HUES48 (cell line): ENCODE results near the gene PROB1.

Experiments used
- H3K27ac ChIP-seq: one replicate; pipeline ENCODE4 v1.7.0; 2013; ENCODE audit warnings: low read depth, low read length, inconsistent platforms
- H3K27me3 ChIP-seq: 2 replicates; pipeline ENCODE4 v1.6.1; 2013; ENCODE audit warnings: mild to moderate bottlenecking, low read length; ENCODE audit not compliant: control insufficient read depth, insufficient read depth
- H3K36me3 ChIP-seq: 2 replicates; pipeline ENCODE4 v1.6.1; 2013; ENCODE audit warnings: low read length; ENCODE audit not compliant: control insufficient read depth, insufficient read depth
- H3K4me1 ChIP-seq: 2 replicates; pipeline ENCODE4 v1.6.1; 2013; ENCODE audit warnings: mild to moderate bottlenecking, low read length; ENCODE audit not compliant: control insufficient read depth, insufficient read depth
- H3K4me3 ChIP-seq: 2 replicates; pipeline ENCODE4 v1.5.1; 2013; ENCODE audit warnings: mild to moderate bottlenecking, low read depth, low read length
- H3K9ac ChIP-seq: 2 replicates; pipeline ENCODE4 v1.6.1; 2013; ENCODE audit warnings: mild to moderate bottlenecking, low read depth, low read length, moderate library complexity
- H3K9me3 ChIP-seq: 2 replicates; pipeline ENCODE4 v1.6.1; 2013; ENCODE audit warnings: low read length; ENCODE audit not compliant: control insufficient read depth, insufficient read depth

The PROB1 gene

DNA sequence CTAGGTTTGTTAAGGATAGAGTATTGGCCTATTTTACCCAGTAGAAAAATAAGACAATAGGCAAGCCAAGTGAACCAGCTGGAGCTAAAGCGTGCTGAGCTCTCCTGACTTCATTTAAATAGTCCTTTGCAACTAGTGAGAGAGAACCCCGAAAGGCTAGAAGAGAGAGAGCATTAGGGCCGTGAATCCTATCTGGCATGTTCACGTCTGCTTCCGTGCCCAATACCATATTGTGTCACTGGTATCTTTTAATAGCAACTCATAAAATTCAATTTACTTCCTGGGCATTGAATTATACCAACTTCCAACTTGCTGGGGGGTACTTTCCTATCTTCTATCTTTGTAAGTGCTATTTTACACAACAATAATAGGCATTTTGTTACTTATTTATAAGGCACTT lies 30.6 kb upstream of the PROB1 start:
- Histone ChIP-seq H3K27me3 (no peaks in the 10 kb centered on the region), H3K4me3 (no peak overlapping the region), H3K36me3 (peaks cover 65% of the 10 kb centered on the region), H3K27ac (no peak overlapping the region), H3K9ac (no peak overlapping the region), H3K4me1 (0 out of 2 replicates have a peak, but pooled peaks cover under 1% of the 10 kb centered on the region), H3K9me3 (no peaks in the 10 kb centered on the region)

DNA sequence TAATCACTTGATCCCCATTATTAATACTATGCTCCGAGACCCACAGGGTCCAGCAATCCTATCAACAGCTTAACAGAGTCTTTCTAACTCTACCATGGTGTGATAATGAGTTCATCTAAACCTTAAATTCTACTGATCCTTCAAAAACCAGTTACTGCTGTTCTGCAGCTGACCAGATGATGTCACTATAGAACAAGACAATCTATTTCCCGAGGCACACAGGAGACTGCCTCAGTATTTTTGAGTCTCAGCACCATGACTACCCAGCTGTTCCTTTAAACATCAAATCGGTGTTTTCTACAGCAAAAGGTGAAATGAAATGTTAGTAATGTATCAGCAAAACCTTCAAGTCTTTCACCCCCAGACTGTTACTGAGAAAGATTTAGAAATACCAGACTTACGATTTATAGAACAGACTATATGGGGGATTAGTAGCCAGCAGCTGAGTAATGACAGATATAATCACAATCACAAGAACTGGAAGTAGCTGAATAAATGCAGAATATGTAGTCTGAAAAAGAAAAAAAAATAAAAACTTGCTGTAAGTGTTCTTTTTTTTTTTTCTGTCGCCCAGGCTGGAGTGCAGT lies 27.5 kb upstream of the PROB1 start:
- Histone ChIP-seq H3K4me1 (peaks cover 14% of the 10 kb centered on the region), H3K4me3 (no peak overlapping the region), H3K9me3 (no peaks in the 10 kb centered on the region), H3K27ac (no peak overlapping the region), H3K36me3 (peaks cover 69% of the 10 kb centered on the region), H3K27me3 (no peaks in the 10 kb centered on the region), H3K9ac (no peak overlapping the region)

DNA sequence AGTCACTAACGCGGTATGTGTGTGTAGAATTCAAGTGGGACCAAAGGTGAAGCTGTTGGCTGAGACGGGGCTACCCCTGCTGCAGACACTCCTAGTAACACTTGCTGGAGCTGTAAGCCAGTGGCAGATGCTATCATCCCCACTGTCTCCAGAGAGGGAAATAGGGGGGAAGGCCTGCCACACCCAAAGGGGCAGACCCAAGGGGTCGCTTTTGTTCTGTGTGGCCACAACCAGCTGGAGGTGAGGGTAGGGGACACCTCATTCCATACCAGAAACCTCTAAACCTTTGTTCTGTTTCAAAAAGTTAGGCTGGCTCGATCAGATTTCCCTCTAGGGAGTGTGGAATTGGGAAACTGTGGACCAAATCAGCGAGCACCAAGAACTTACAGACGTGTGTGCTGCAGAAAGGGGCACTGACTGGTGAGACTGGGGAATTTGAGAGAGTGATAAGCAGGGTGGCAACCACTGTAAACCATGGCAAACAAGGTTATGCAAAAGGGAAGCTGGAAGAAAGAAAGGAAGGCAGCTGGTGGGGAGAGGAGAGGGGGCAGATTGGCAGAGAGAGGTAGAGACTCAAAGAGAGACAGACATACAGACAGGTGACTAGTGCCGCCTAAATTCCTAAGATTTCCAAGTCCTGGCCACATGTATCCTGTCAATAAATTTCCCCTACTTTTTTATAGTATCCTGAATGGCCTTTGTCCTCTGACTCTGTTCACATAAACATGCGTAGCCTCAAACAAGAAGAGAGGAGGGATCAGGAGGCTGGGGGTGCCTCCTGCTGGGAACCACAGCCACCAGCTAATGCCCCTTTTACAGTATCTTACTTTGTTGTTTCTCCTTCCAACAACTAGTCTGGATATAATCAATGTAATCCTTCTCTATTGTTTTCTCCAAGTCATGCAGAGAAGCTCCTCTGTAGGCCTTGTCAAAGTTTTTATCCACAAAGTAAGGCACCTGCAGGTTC lies 24.6 kb upstream of the PROB1 start:
- peaks cover 58% of the 10 kb centered on the region for H3K36me3 ChIP-seq
- H3K27ac ChIP-seq = peak overlapping the region; percentile 34
- no peak overlapping the region for H3K4me3 ChIP-seq
- no peaks in the 10 kb centered on the region for H3K27me3 ChIP-seq
- peaks cover 14% of the 10 kb centered on the region for H3K4me1 ChIP-seq
- H3K9me3 ChIP-seq = no peaks in the 10 kb centered on the region
- H3K9ac ChIP-seq = no peak overlapping the region

DNA sequence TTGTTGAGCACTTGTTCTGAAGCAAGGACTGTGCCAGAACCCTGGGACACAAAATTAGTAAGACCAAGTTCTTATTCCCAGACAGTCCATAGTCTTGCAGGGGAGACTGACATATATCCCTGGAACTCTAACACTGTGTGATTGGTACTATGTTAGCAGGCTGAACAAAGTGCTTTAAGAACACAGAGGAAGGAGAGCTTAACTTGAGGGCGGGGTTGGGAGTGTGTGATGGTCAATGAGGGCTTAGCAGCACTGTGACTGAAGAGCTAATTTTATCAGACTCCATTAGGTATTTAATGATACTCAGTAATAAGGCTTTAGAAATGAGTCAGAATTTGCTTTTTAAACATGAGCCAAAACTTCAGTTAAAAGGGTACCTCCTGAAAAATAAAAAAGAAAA lies 23.9 kb upstream of the PROB1 start:
- Histone ChIP-seq H3K27me3 (no peaks in the 10 kb centered on the region), H3K4me3 (no peak overlapping the region), H3K27ac (no peak overlapping the region), H3K36me3 (peaks cover 58% of the 10 kb centered on the region), H3K9me3 (no peaks in the 10 kb centered on the region), H3K4me1 (peaks cover 14% of the 10 kb centered on the region), H3K9ac (no peak overlapping the region)

DNA sequence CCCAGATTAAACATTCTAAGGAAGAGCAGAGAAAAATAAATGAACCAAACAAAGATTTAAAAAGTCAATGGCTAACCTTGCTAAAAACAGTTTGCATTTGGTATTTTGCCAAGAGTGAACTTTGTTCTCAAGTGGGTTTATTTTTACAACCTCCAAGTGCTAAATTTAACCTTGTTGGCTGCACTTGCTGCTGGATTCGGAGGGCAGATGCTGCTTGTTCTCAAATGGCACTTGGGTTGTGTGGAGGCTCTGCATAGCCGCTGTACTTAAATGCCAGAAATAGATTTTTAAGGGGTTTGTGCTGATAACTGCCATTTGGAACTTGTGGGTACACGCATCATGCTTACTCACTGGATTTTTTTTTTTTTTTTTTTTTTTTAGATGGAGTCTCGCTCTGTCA lies 22.3 kb upstream of the PROB1 start:
- H3K4me3 ChIP-seq = no peak overlapping the region
- no peaks in the 10 kb centered on the region for H3K27me3 ChIP-seq
- no peak overlapping the region for H3K9ac ChIP-seq
- H3K36me3 ChIP-seq = peaks cover 55% of the 10 kb centered on the region
- H3K9me3 ChIP-seq = no peaks in the 10 kb centered on the region
- peaks cover 14% of the 10 kb centered on the region for H3K4me1 ChIP-seq
- H3K27ac ChIP-seq = no peak overlapping the region

DNA sequence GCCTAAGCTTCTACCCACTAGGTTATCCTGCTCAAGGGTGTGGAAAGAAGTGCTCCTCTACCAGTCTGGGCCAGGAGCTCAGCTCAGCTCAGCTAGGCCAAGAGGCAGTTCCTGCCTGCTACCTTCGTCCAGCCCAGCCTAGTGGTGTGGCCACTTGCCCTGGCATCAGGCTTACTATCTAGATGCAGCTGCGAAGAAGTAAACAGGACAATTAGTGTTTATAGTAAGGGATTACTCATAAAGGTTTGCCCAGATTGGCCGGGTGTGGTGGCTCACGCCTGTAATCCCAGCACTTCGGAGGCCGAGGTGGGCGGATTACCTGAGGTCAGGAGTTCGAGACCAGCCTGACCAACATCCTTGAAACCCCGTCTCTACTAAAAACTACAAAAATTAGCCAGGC lies 21.7 kb upstream of the PROB1 start:
- no peak overlapping the region for H3K9ac ChIP-seq
- no peak overlapping the region for H3K27ac ChIP-seq
- H3K27me3 ChIP-seq = no peaks in the 10 kb centered on the region

DNA sequence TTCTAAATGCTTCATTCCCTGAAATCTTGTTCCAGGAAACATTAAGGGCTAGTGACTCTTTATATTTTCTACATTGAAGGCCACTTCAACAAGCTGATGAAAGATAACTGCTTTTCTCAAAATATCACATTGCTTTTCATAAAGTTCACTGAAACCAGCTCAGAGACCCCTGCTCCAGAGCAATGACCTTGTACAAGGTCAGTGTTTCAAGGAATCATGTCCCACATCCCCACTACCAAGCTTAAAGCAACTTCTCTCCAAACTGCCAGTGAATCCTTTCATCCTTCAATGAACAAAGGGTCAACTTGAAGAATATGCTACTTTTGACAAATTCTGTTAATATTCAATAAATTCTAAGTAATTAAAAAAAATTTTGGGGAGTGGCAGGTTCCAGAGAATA lies 21.0 kb upstream of the PROB1 start:
- peaks cover 14% of the 10 kb centered on the region for H3K4me1 ChIP-seq
- H3K9ac ChIP-seq = no peak overlapping the region
- no peaks in the 10 kb centered on the region for H3K27me3 ChIP-seq
- peaks cover 54% of the 10 kb centered on the region for H3K36me3 ChIP-seq
- H3K9me3 ChIP-seq = no peaks in the 10 kb centered on the region
- H3K4me3 ChIP-seq = no peak overlapping the region
- H3K27ac ChIP-seq = no peak overlapping the region

More for the DNA sequence above, 21.7 kb upstream of the PROB1 start:
- no peaks in the 10 kb centered on the region for H3K9me3 ChIP-seq
- peaks cover 55% of the 10 kb centered on the region for H3K36me3 ChIP-seq
- H3K4me1 ChIP-seq = peaks cover 14% of the 10 kb centered on the region
- H3K4me3 ChIP-seq = no peak overlapping the region

DNA sequence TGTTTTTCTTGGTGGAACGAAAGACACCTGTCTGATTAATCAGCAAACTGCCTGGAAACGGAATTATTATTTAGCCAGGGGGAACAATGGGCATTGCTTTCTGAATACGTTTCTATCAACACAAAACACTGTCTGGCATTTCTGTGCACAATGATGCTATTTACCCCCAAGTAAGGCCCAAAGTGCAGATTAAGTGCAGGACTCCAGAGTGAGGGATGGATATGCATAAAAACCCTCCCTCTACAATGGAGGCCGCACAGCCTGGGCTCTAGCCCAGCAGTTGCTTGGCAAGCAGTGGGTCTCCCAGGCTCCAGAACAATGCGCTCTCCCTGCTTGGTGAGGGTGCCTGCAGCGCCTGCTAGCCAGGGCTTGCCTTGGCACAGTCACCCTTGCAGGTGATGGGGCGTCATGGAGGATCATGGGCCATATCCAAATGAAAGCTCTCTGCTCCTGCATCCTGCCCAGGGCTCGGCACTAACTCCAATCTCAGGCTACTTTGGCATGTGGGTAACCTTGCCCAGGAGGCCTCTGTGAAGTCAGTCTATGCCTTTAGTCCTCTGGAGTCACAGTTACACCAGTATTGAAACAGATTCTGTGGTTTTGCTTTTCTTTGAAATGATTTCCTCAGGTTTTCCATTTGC lies 20.4 kb upstream of the PROB1 start:
- Histone ChIP-seq H3K27me3 (no peaks in the 10 kb centered on the region), H3K9ac (no peak overlapping the region), H3K4me3 (no peak overlapping the region), H3K36me3 (peaks cover 48% of the 10 kb centered on the region), H3K27ac (no peak overlapping the region), H3K9me3 (no peaks in the 10 kb centered on the region), H3K4me1 (peaks cover 12% of the 10 kb centered on the region)

DNA sequence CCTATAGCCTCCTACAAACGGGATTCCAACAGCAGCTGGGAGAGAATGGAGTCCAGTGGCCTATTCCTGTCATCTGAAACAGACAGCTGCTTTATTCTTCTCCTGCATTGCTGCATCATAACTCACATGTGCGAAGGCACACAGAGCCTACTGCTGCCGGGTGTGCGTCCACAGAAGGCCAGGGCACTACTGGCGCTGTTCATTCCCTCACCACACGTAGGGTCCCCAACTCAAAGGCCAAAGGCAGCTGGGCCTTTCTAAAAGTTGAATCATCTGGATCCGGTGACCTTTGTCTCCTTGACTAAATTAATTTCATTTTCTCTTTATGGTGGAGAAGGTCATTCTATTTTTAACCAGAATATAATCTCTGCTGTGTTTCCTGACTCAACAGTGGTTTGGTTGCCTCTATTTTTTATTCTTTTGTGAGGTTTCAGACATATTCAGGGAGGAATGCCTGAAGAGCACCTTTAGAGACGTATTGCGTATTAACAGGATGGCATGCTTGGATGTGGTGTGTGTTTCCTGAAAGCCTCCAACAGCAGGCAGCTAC lies 19.8 kb upstream of the PROB1 start:
- Histone ChIP-seq H3K9me3 (no peaks in the 10 kb centered on the region), H3K4me3 (no peak overlapping the region), H3K27me3 (no peaks in the 10 kb centered on the region), H3K27ac (no peak overlapping the region), H3K36me3 (peaks cover 44% of the 10 kb centered on the region), H3K4me1 (peaks cover 6% of the 10 kb centered on the region), H3K9ac (no peak overlapping the region)

DNA sequence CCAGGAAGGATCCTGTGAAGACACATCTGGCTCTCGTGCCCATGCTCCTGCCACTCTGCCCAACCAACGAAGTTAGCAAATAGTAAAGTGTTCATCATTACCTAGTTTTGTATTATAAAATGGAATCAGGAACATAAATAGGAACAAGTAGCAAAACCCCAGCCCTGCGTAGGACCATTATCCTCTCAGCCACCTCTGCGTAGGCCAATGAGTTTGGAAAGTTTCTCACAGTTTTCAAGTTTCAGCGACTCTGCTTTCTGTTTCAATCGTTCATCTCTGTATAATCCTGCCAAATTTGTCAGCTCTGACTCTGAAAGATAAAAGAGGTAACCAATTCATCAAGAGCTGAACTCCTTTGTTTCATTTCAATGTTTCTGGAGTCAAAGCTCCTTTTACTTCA lies 19.1 kb upstream of the PROB1 start:
- H3K27me3 ChIP-seq = no peaks in the 10 kb centered on the region
- H3K4me1 ChIP-seq = no peaks in the 10 kb centered on the region
- H3K36me3 ChIP-seq = peaks cover 37% of the 10 kb centered on the region
- H3K9ac ChIP-seq = no peak overlapping the region
- no peak overlapping the region for H3K4me3 ChIP-seq
- H3K9me3 ChIP-seq = no peaks in the 10 kb centered on the region
- H3K27ac ChIP-seq = no peak overlapping the region

DNA sequence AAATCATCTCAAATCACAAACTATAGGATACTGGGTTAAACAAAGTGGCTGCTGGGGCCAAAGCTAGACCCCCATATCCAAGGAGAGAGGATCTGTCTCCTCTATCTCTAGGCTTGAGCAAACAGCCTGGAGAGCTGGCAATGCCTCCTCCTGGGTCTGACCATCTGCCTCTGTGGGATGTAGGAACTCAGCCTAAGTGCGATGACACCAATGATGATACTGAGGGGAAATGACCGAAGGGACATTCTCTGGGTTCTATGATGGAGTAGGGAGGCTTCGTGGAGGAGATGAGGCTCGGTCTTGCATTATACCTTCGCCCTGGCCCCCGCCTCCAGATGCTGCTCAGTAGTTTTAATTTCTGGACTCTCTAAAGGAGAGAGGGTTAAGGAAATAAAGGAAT lies 18.2 kb upstream of the PROB1 start:
- H3K4me3 ChIP-seq = no peak overlapping the region
- peaks cover 29% of the 10 kb centered on the region for H3K36me3 ChIP-seq
- no peaks in the 10 kb centered on the region for H3K27me3 ChIP-seq
- no peaks in the 10 kb centered on the region for H3K4me1 ChIP-seq
- H3K27ac ChIP-seq = no peak overlapping the region
- H3K9me3 ChIP-seq = no peaks in the 10 kb centered on the region
- no peak overlapping the region for H3K9ac ChIP-seq
